Measurements from ENCODE around the gene GCNA.

GCNA gene

GRCh38 chrX:71652405-71652804 lies 74.2 kb downstream of the GCNA start:
- ATAC-seq (ENCODE audit: insufficient read depth, low read depth) = peak; percentile 74; the same call in 2 of the 3 replicates
- Histone ChIP-seq H3K27ac (ENCODE audit: low read length) (no peak overlapping the region), H3K27me3 (ENCODE audit: insufficient read depth, low read length, poor library complexity) (no peaks in the 10 kb centered on the region), H3K4me2 (ENCODE audit: insufficient read depth, low read length) (no peak overlapping the region), H3K36me3 (ENCODE audit: insufficient read depth, low read length) (no peaks in the 10 kb centered on the region), H3K4me3 (ENCODE audit: low read depth in 1 of 2, low read length in 2 of 2) (no peak overlapping the region), H3K9ac (ENCODE audit: low read depth, low read length) (no peak overlapping the region), H3K9me3 (ENCODE audit: insufficient read depth, low read length, severe bottlenecking) (no peaks in the 10 kb centered on the region), H4K20me1 (ENCODE audit: insufficient read depth, low read length) (no peaks in the 10 kb centered on the region), H3K4me1 (ENCODE audit: insufficient read depth, low read length) (no peaks in the 10 kb centered on the region), H2AFZ (ENCODE audit: low read depth, low read length) (no peak overlapping the region; the same call in 1 of the 2 replicates), H3K79me2 (ENCODE audit: insufficient read depth, low read length) (no peaks in the 10 kb centered on the region)
- DNase-seq = peak; percentile 64
- TF ChIP-seq EZH2 (IDR thresholded peaks at IDR 0.05; ENCODE audit: borderline replicate concordance, low read depth, low read length, severe bottlenecking) = no peak
- peak; percentile 74 for TF ChIP-seq CTCF (IDR thresholded peaks at IDR 0.05; ENCODE audit: borderline replicate concordance, extremely low read depth, low read length, poor library complexity, severe bottlenecking)

GRCh38 chrX:71653344-71653743 lies 75.1 kb downstream of the GCNA start:
- Histone ChIP-seq H3K9me3 (ENCODE audit: insufficient read depth, low read length, severe bottlenecking) (no peaks in the 10 kb centered on the region), H3K4me2 (ENCODE audit: insufficient read depth, low read length) (no peak overlapping the region), H3K36me3 (ENCODE audit: insufficient read depth, low read length) (no peaks in the 10 kb centered on the region), H3K27ac (ENCODE audit: low read length) (no peak overlapping the region), H3K79me2 (ENCODE audit: insufficient read depth, low read length) (no peaks in the 10 kb centered on the region), H4K20me1 (ENCODE audit: insufficient read depth, low read length) (no peaks in the 10 kb centered on the region), H3K9ac (ENCODE audit: low read depth, low read length) (no peak overlapping the region), H2AFZ (ENCODE audit: low read depth, low read length) (no peak overlapping the region), H3K27me3 (ENCODE audit: insufficient read depth, low read length, poor library complexity) (no peaks in the 10 kb centered on the region), H3K4me3 (ENCODE audit: low read depth in 1 of 2, low read length in 2 of 2) (no peak overlapping the region), H3K4me1 (ENCODE audit: insufficient read depth, low read length) (no peaks in the 10 kb centered on the region)
- no peak for DNase-seq
- ATAC-seq (ENCODE audit: insufficient read depth, low read depth) = no peak
- no peak for TF ChIP-seq CTCF (IDR thresholded peaks at IDR 0.05; ENCODE audit: borderline replicate concordance, extremely low read depth, low read length, poor library complexity, severe bottlenecking)
- no peak for TF ChIP-seq EZH2 (IDR thresholded peaks at IDR 0.05; ENCODE audit: borderline replicate concordance, low read depth, low read length, severe bottlenecking)

- Histone ChIP-seq H3K36me3 (ENCODE audit: insufficient read depth, low read length) (no peaks in the 10 kb centered on the region), H3K27ac (ENCODE audit: low read length) (no peak overlapping the region), H4K20me1 (ENCODE audit: insufficient read depth, low read length) (peaks cover 3% of the 10 kb centered on the region; the same call in 1 of the 2 replicates), H3K9ac (ENCODE audit: low read depth, low read length) (no peak overlapping the region), H3K27me3 (ENCODE audit: insufficient read depth, low read length, poor library complexity) (no peaks in the 10 kb centered on the region), H3K4me2 (ENCODE audit: insufficient read depth, low read length) (no peak overlapping the region), H3K4me3 (ENCODE audit: low read depth in 1 of 2, low read length in 2 of 2) (no peak overlapping the region), H3K4me1 (ENCODE audit: insufficient read depth, low read length) (peaks cover 1% of the 10 kb centered on the region; the same call in 1 of the 2 replicates), H2AFZ (ENCODE audit: low read depth, low read length) (no peak overlapping the region), H3K79me2 (ENCODE audit: insufficient read depth, low read length) (no peaks in the 10 kb centered on the region), H3K9me3 (ENCODE audit: insufficient read depth, low read length, severe bottlenecking) (no peaks in the 10 kb centered on the region)
- TF ChIP-seq CTCF (IDR thresholded peaks at IDR 0.05; ENCODE audit: borderline replicate concordance, extremely low read depth, low read length, poor library complexity, severe bottlenecking) (no peak), EZH2 (IDR thresholded peaks at IDR 0.05; ENCODE audit: borderline replicate concordance, low read depth, low read length, severe bottlenecking) (no peak)
- DNase-seq = no peak
- no peak for ATAC-seq (ENCODE audit: insufficient read depth, low read depth)
These were observed 79.0 kb downstream of the GCNA start for GRCh38 chrX:71657267-71657666.

GRCh38 chrX:71659342-71659741 lies 81.1 kb downstream of the GCNA start:
- Histone ChIP-seq H3K27me3 (ENCODE audit: insufficient read depth, low read length, poor library complexity) (no peaks in the 10 kb centered on the region), H3K4me1 (ENCODE audit: insufficient read depth, low read length) (peaks cover 7% of the 10 kb centered on the region), H3K36me3 (ENCODE audit: insufficient read depth, low read length) (no peaks in the 10 kb centered on the region), H3K79me2 (ENCODE audit: insufficient read depth, low read length) (no peaks in the 10 kb centered on the region), H2AFZ (ENCODE audit: low read depth, low read length) (no peak overlapping the region), H3K9me3 (ENCODE audit: insufficient read depth, low read length, severe bottlenecking) (no peaks in the 10 kb centered on the region), H3K9ac (ENCODE audit: low read depth, low read length) (no peak overlapping the region), H3K27ac (ENCODE audit: low read length) (no peak overlapping the region), H3K4me2 (ENCODE audit: insufficient read depth, low read length) (no peak overlapping the region), H4K20me1 (ENCODE audit: insufficient read depth, low read length) (peaks cover 6% of the 10 kb centered on the region; the same call in 1 of the 2 replicates), H3K4me3 (ENCODE audit: low read depth in 1 of 2, low read length in 2 of 2) (no peak overlapping the region)
- ATAC-seq (ENCODE audit: insufficient read depth, low read depth) (no peak), DNase-seq (no peak)
- TF ChIP-seq CTCF (IDR thresholded peaks at IDR 0.05; ENCODE audit: borderline replicate concordance, extremely low read depth, low read length, poor library complexity, severe bottlenecking) (no peak), EZH2 (IDR thresholded peaks at IDR 0.05; ENCODE audit: borderline replicate concordance, low read depth, low read length, severe bottlenecking) (no peak)
